ENCODE measurements around the gene CALU.

The CALU gene

DNA sequence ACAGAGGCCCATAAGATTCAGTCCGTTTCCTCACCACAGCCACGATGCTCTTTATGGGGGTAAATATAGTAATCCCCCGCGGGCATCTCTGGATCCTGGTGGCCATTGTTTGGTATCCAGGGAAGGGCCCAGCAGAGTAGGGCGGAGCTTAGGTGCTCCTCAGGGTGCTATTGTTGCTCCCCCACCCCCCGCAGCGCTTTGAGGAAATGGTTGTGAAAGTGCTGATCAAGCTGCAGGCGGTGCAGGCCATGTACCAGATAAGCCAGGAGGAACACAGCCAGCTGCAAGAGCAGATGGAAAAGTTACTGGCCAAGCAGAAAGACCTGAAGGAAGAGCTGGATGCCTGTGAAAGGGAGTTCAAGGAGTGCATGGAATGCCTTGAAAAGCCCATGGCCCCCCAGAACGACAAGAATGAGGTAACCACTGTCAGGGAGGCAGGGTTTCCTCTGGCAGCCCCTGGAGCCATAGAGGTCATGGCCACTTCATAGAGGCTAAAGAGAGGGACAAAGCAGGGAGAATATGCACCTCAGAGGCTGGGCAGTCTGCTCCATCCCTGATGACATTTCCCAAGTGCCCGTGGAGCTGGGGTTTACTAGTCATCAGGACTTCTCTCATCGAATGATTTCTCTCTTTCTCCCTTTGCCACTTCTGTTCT lies 73.5 kb downstream of the CALU start:
- no peak overlapping the region for H3K9ac ChIP-seq (ENCODE audit: low read length)
- no peak overlapping the region for H3K27ac ChIP-seq (ENCODE audit: low read depth, low read length)
- no peaks in the 10 kb centered on the region for H3K27me3 ChIP-seq (ENCODE audit: control insufficient read depth, insufficient read depth, low read length)
- no peak overlapping the region for H3K4me3 ChIP-seq (ENCODE audit: low read length)
- H3K36me3 ChIP-seq (ENCODE audit: control insufficient read depth, insufficient read depth, low read length) = peaks cover 3% of the 10 kb centered on the region
- H3K4me1 ChIP-seq (ENCODE audit: control insufficient read depth, insufficient read depth, low read length) = peaks cover 2% of the 10 kb centered on the region

DNA sequence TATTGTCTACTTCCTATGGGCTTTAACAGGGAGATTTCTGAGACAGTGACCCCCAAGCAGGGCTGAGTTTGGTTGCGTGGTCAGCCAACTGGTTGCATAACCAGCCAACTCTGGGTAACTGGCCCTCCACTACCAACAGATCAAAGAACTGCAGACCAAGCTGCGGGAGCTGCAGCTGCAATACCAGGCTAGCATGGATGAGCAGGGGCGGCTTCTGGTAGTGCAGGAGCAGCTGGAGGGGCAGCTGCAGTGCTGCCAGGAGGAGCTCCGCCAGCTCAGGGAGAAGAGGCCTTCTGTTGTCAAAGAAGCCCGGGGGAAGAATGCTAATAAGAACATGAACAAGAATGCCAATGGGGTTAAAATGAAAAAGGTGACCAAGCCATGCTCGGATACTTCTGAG lies 75.3 kb downstream of the CALU start:
- Histone ChIP-seq H3K4me3 (ENCODE audit: low read length) (no peak overlapping the region), H3K27ac (ENCODE audit: low read depth, low read length) (no peak overlapping the region), H3K4me1 (ENCODE audit: control insufficient read depth, insufficient read depth, low read length) (peaks cover 9% of the 10 kb centered on the region), H3K36me3 (ENCODE audit: control insufficient read depth, insufficient read depth, low read length) (peaks cover 3% of the 10 kb centered on the region), H3K9ac (ENCODE audit: low read length) (no peak overlapping the region), H3K27me3 (ENCODE audit: control insufficient read depth, insufficient read depth, low read length) (no peaks in the 10 kb centered on the region)

DNA sequence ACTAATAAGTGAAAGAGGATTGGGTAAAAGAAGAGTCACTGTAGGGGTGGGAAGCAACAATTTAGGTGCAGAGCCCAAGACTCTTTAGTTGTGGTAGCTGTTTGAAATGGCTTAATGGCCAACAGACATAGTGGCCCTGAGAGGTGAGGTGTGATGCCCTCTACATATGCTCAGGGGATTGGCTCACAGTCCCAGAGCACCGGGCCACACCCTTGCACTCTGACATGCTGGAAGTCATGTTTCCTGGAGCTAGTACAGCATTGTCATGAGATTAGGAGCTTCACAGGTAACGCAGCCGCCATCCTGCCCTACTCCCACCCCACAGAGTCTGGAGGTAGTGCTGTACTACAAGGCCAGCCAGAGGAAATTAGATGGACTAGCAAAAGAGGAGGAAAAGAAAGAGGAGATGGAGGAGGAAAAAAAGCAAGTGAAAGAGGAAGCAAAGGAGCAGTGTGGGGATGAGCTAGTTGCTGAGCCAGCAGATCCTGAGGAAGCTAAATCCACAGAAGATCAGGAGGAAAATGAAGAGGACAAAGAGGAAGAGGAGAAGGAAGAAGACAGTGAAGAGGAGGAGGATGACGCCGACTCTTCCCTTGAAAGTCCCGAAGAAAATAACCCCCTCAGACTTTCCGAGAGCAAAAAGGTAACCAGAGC lies 76.3 kb downstream of the CALU start:
- peaks cover under 1% of the 10 kb centered on the region for H3K36me3 ChIP-seq (ENCODE audit: control insufficient read depth, insufficient read depth, low read length)
- H3K4me3 ChIP-seq (ENCODE audit: low read length) = no peak overlapping the region
- no peak overlapping the region for H3K27ac ChIP-seq (ENCODE audit: low read depth, low read length)
- H3K9ac ChIP-seq (ENCODE audit: low read length) = no peak overlapping the region
- no peaks in the 10 kb centered on the region for H3K27me3 ChIP-seq (ENCODE audit: control insufficient read depth, insufficient read depth, low read length)
- peaks cover 9% of the 10 kb centered on the region for H3K4me1 ChIP-seq (ENCODE audit: control insufficient read depth, insufficient read depth, low read length)

DNA sequence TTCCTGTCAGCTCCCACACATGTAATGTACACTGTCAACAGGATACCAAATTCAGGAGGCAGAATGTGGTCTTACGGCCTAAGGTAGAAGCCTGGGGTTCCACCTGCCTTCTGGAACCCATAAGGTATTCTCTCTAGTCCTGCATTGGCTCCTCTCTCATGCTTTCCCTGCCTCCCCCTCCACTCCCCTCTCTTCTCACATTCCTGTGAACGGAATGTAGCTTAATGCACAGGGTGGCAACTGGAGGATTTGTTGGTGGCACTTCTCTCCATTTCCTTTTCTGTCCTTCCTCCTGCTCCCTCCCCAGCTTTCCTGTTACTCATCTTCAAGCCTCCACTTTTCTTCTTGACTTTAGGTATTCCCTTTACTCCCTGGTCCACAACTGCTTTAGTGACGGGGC lies 79.5 kb downstream of the CALU start:
- Histone ChIP-seq H3K27me3 (ENCODE audit: control insufficient read depth, insufficient read depth, low read length) (no peaks in the 10 kb centered on the region), H3K36me3 (ENCODE audit: control insufficient read depth, insufficient read depth, low read length) (no peaks in the 10 kb centered on the region), H3K4me3 (ENCODE audit: low read length) (no peak overlapping the region), H3K4me1 (ENCODE audit: control insufficient read depth, insufficient read depth, low read length) (peaks cover 9% of the 10 kb centered on the region), H3K27ac (ENCODE audit: low read depth, low read length) (no peak overlapping the region), H3K9ac (ENCODE audit: low read length) (no peak overlapping the region)

Data from rectal smooth muscle tissue (tissue), 1 donor.